ENCODE results near the gene NLRX1. TPM values are rescaled to one million over a fixed set of nuclear protein-coding genes. Genes with fewer than 3 reads are reported as not detected.
"Not testable (repeated sequence)": the region's sequence is repeated elsewhere in the genome, so short reads cannot be mapped to it uniquely, and the experiment has no call there.

Gene NLRX1
- total RNA-seq, 4 donors from 2014 or later = 7.9 to 26.0 (median 14.7) TPM

DNA sequence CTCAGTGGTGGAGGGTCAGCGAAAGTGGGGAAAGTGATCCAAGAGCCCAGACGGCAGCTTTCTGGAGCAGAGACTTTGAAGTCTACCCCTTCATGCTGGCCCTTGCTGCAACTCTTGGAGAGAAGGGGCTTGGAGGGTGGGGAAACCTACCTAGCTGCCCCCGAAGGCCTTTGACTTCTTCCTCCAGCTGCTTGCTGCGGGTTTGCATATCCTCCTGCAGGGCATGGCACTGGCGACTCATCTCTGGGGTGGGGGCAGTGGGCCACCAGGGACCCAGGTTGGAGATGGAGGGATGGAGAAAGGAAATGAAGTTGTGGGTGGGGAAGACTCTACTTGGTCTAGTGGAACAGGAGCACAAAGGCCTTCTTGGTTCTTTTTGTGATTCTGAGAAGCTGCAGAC, 24.5 kb downstream of the NLRX1 start:
- TF ChIP-seq, protein P1, sequence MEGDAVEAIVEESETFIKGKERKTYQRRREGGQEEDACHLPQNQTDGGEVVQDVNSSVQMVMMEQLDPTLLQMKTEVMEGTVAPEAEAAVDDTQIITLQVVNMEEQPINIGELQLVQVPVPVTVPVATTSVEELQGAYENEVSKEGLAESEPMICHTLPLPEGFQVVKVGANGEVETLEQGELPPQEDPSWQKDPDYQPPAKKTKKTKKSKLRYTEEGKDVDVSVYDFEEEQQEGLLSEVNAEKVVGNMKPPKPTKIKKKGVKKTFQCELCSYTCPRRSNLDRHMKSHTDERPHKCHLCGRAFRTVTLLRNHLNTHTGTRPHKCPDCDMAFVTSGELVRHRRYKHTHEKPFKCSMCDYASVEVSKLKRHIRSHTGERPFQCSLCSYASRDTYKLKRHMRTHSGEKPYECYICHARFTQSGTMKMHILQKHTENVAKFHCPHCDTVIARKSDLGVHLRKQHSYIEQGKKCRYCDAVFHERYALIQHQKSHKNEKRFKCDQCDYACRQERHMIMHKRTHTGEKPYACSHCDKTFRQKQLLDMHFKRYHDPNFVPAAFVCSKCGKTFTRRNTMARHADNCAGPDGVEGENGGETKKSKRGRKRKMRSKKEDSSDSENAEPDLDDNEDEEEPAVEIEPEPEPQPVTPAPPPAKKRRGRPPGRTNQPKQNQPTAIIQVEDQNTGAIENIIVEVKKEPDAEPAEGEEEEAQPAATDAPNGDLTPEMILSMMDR (IDR thresholded peaks at IDR 0.05) = no peak
- no peak for DNase-seq (ENCODE audit: low spot score)
- ATAC-seq (ENCODE audit: low FRiP score) = no peak

- ATAC-seq (ENCODE audit: low FRiP score) (no peak), DNase-seq (ENCODE audit: low spot score) (no peak)
- TF ChIP-seq, protein P1 (IDR thresholded peaks at IDR 0.05) = no peak
Observed at GRCh38 chr11:119193626-119194025, 25.1 kb downstream of the NLRX1 start.

- TF ChIP-seq, protein P1 (IDR thresholded peaks at IDR 0.05) = no peak
- ATAC-seq (ENCODE audit: low FRiP score) (no peak), DNase-seq (ENCODE audit: low spot score) (no peak)
Observed at GRCh38 chr11:119194811-119195440, 26.4 kb downstream of the NLRX1 start.

- DNase-seq (ENCODE audit: low spot score) (no peak), ATAC-seq (ENCODE audit: low FRiP score) (peak; percentile 77)
- TF ChIP-seq, protein P1 (IDR thresholded peaks at IDR 0.05) = no peak
Observed at GRCh38 chr11:119195680-119196079, 27.2 kb downstream of the NLRX1 start.

GRCh38 chr11:119196833-119197483, 28.4 kb downstream of the NLRX1 start:
- TF ChIP-seq, protein P1 (IDR thresholded peaks at IDR 0.05) = peak in 1 of 3 donors; percentile 1
- DNase-seq (ENCODE audit: low spot score) (no peak), ATAC-seq (ENCODE audit: low FRiP score) (peak; percentile 86)

DNA sequence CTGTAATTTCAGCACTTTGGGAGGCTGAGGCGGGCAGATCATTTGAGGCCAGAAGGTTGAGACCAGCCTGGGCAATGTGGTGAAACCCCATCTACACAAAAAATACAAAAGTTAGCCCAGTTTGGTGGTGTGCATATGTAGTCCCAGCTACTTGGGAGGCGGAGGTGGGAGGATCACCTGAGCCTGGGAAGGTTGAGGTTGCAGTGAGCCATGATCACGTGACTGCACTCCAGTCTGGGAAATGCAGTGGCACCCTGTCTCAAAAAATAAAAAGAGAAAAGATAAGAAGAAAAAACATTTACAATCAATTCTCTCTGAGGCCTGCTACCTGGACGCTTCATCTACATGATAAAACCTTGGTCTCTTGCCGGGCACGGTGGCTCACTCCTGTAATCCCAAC, 30.4 kb downstream of the NLRX1 start:
- DNase-seq (ENCODE audit: low spot score) (no peak), ATAC-seq (ENCODE audit: low FRiP score) (no peak)
- TF ChIP-seq, protein P1 (IDR thresholded peaks at IDR 0.05) = no peak

DNA sequence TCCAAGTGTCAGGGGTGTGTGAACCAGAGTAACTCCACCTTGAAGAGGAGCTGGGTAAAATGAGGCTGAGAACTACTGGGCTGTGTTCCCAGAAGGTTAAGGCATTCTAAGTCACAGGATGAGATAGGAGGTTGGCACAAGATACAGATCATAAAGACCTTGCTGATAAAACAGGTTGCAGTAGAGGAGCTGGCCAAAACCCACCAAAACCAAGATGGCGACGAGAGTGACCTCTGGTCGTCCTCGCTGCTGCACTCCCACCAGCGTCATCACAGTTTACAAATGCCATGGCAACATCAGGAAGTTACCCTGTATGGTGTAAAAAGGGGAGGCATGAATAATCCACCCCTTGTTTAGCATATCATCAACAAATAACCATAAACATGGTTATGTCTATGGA, 32.7 kb downstream of the NLRX1 start:
- not testable (repeated sequence) for ATAC-seq (ENCODE audit: low FRiP score); DNase-seq (ENCODE audit: low spot score)
